Mesendoderm (in vitro differentiated cells): ENCODE results near the gene CCSAP.

Experiments used
- DNase-seq: peaks from one replicate; pipeline ENCODE4 v3.0.0; 2013
- H2AK5ac ChIP-seq: 2 replicates; pipeline ENCODE4 v1.6.1; 2013; ENCODE audit warnings: low read length, inconsistent platforms
- H2BK120ac ChIP-seq: 2 replicates; pipeline ENCODE4 v1.6.1; 2013; ENCODE audit warnings: low read depth, mild to moderate bottlenecking, low read length, moderate library complexity, mixed read lengths
- H2BK15ac ChIP-seq: replicated peaks from 2 replicates; pipeline ENCODE4 v1.6.1; 2013; ENCODE audit warnings: low read depth, mild to moderate bottlenecking, moderate library complexity
- H2BK5ac ChIP-seq: 2 replicates; pipeline ENCODE4 v1.6.1; 2013; ENCODE audit warnings: low read length, inconsistent platforms
- H3K18ac ChIP-seq: 2 replicates; pipeline ENCODE4 v1.6.1; 2013; ENCODE audit warnings: mild to moderate bottlenecking, low read length, mixed read lengths
- H3K23ac ChIP-seq: one replicate; pipeline ENCODE4 v1.6.1; 2013; ENCODE audit warnings: low read length
- H3K27ac ChIP-seq: 2 replicates; pipeline ENCODE4 v1.5.1; 2013; ENCODE audit warnings: low read depth, mild to moderate bottlenecking, inconsistent platforms, low read length, moderate library complexity
- H3K27me3 ChIP-seq: 2 replicates; pipeline ENCODE4 v1.6.1; 2013; ENCODE audit warnings: low read length, control low read depth, mild to moderate bottlenecking, inconsistent platforms; ENCODE audit not compliant: insufficient read depth, poor library complexity
- H3K36me3 ChIP-seq: 2 replicates; pipeline ENCODE4 v1.6.1; 2013; ENCODE audit warnings: low read length, inconsistent platforms; ENCODE audit not compliant: control insufficient read depth, insufficient read depth
- H3K4ac ChIP-seq: one replicate; pipeline ENCODE4 v1.6.1; 2013; ENCODE audit warnings: low read depth, mild to moderate bottlenecking, low read length, moderate library complexity
- H3K4me1 ChIP-seq: 2 replicates; pipeline ENCODE4 v1.6.1; 2013; ENCODE audit warnings: low read depth, low read length, inconsistent platforms; ENCODE audit not compliant: control insufficient read depth
- H3K4me2 ChIP-seq: 2 replicates; pipeline ENCODE4 v1.6.1; 2013; ENCODE audit warnings: low read length
- H3K4me3 ChIP-seq: 2 replicates; pipeline ENCODE4 v1.5.1; 2013; ENCODE audit warnings: mild to moderate bottlenecking, low read length
- H3K56ac ChIP-seq: one replicate; pipeline ENCODE4 v1.6.1; 2013; ENCODE audit warnings: low read length
- H3K79me1 ChIP-seq: 2 replicates; pipeline ENCODE4 v1.6.1; 2013; ENCODE audit warnings: low read length, inconsistent platforms
- H3K79me2 ChIP-seq: 2 replicates; pipeline ENCODE4 v1.6.1; 2013; ENCODE audit warnings: mild to moderate bottlenecking, low read length; ENCODE audit not compliant: control insufficient read depth, insufficient read depth
- H3K9ac ChIP-seq: 2 replicates; pipeline ENCODE4 v1.6.1; 2013; ENCODE audit warnings: low read length, inconsistent platforms
- H4K5ac ChIP-seq: one replicate; pipeline ENCODE4 v1.6.1; 2013; ENCODE audit warnings: low read length
- H4K8ac ChIP-seq: one replicate; pipeline ENCODE4 v1.6.1; 2013; ENCODE audit warnings: low read depth, mild to moderate bottlenecking, control low read depth, low read length, moderate library complexity
- WGBS: extraction: QIAGEN DNeasy Blood & Tissue Kit; methylation state at CpG from one replicate; pipeline ENCODE4 v1.1.7; 2013; ENCODE audit warnings: low lambda C conversion rate, missing lambda C conversion rate; ENCODE audit not compliant: insufficient coverage; ENCODE audit errors: extremely low coverage; 5-methylcytosine and 5-hydroxymethylcytosine counted together

CCSAP gene

GRCh38 chr1:229372251-229372650, 29.4 kb upstream of the CCSAP start:
- DNase-seq: no peak
- no peak overlapping the region for H3K18ac ChIP-seq
- no peak overlapping the region for H3K56ac ChIP-seq
- no peak overlapping the region for H2BK120ac ChIP-seq
- H3K23ac ChIP-seq: no peak overlapping the region
- H2BK15ac ChIP-seq: no peak overlapping the region
- no peak overlapping the region for H3K4me2 ChIP-seq
- no peaks in the 10 kb centered on the region for H3K79me1 ChIP-seq
- no peak overlapping the region for H3K9ac ChIP-seq
- H3K36me3 ChIP-seq: no peaks in the 10 kb centered on the region
- H3K4ac ChIP-seq: no peak overlapping the region
- H3K79me2 ChIP-seq: no peaks in the 10 kb centered on the region
- H3K27ac ChIP-seq: no peak overlapping the region
- H4K5ac ChIP-seq: no peak overlapping the region
- no peak overlapping the region for H2BK5ac ChIP-seq
- no peaks in the 10 kb centered on the region for H3K27me3 ChIP-seq
- H2AK5ac ChIP-seq: no peak overlapping the region
- no peak overlapping the region for H3K4me3 ChIP-seq
- no peaks in the 10 kb centered on the region for H3K4me1 ChIP-seq
- H4K8ac ChIP-seq: no peak overlapping the region

GRCh38 chr1:229371624-229372023, 28.8 kb upstream of the CCSAP start:
- H3K23ac ChIP-seq: no peak overlapping the region
- no peak overlapping the region for H4K8ac ChIP-seq
- H3K79me1 ChIP-seq: no peaks in the 10 kb centered on the region
- H3K27ac ChIP-seq: no peak overlapping the region
- H3K4me3 ChIP-seq: no peak overlapping the region
- H3K18ac ChIP-seq: no peak overlapping the region
- no peak overlapping the region for H2BK5ac ChIP-seq
- no peaks in the 10 kb centered on the region for H3K4me1 ChIP-seq
- H3K4ac ChIP-seq: no peak overlapping the region
- no peak overlapping the region for H4K5ac ChIP-seq
- H3K9ac ChIP-seq: no peak overlapping the region
- H2BK120ac ChIP-seq: no peak overlapping the region
- no peak overlapping the region for H2BK15ac ChIP-seq
- DNase-seq: no peak
- no peak overlapping the region for H2AK5ac ChIP-seq
- no peaks in the 10 kb centered on the region for H3K36me3 ChIP-seq
- H3K79me2 ChIP-seq: no peaks in the 10 kb centered on the region
- H3K56ac ChIP-seq: no peak overlapping the region
- no CpG with 5 or more reads among the region's 6 CpGs for WGBS
- H3K4me2 ChIP-seq: no peak overlapping the region
- no peaks in the 10 kb centered on the region for H3K27me3 ChIP-seq

GRCh38 chr1:229370601-229371021, 27.8 kb upstream of the CCSAP start:
- Histone ChIP-seq H3K4me2 (no peak overlapping the region), H2BK5ac (no peak overlapping the region), H3K18ac (no peak overlapping the region), H2AK5ac (no peak overlapping the region), H3K36me3 (no peaks in the 10 kb centered on the region), H3K4me1 (no peaks in the 10 kb centered on the region), H3K4me3 (no peak overlapping the region), H3K4ac (no peak overlapping the region), H3K23ac (no peak overlapping the region), H3K79me1 (no peaks in the 10 kb centered on the region), H4K8ac (no peak overlapping the region), H2BK120ac (no peak overlapping the region), H2BK15ac (no peak overlapping the region), H3K56ac (no peak overlapping the region), H4K5ac (no peak overlapping the region), H3K27ac (no peak overlapping the region), H3K9ac (no peak overlapping the region), H3K27me3 (no peaks in the 10 kb centered on the region), H3K79me2 (no peaks in the 10 kb centered on the region)
- no CpG with 5 or more reads among the region's 7 CpGs for WGBS
- DNase-seq: no peak

GRCh38 chr1:229368347-229368746, 25.5 kb upstream of the CCSAP start:
- H3K27ac ChIP-seq: no peak overlapping the region
- H3K18ac ChIP-seq: no peak overlapping the region
- no peak overlapping the region for H3K23ac ChIP-seq
- H3K79me2 ChIP-seq: no peaks in the 10 kb centered on the region
- H3K27me3 ChIP-seq: no peaks in the 10 kb centered on the region
- no peak overlapping the region for H3K4ac ChIP-seq
- H3K79me1 ChIP-seq: no peaks in the 10 kb centered on the region
- H3K56ac ChIP-seq: no peak overlapping the region
- no peak overlapping the region for H3K9ac ChIP-seq
- no peak overlapping the region for H3K4me2 ChIP-seq
- H2AK5ac ChIP-seq: no peak overlapping the region
- H3K4me1 ChIP-seq: no peaks in the 10 kb centered on the region
- no peak overlapping the region for H4K5ac ChIP-seq
- no peaks in the 10 kb centered on the region for H3K36me3 ChIP-seq
- H2BK5ac ChIP-seq: no peak overlapping the region
- no peak overlapping the region for H3K4me3 ChIP-seq
- WGBS: no CpG with 5 or more reads among the region's 2 CpGs
- no peak for DNase-seq
- H2BK15ac ChIP-seq: no peak overlapping the region
- no peak overlapping the region for H2BK120ac ChIP-seq
- H4K8ac ChIP-seq: no peak overlapping the region

GRCh38 chr1:229365569-229365968, 22.7 kb upstream of the CCSAP start:
- Histone ChIP-seq H3K4me1 (no peaks in the 10 kb centered on the region), H3K9ac (no peak overlapping the region), H3K79me2 (no peaks in the 10 kb centered on the region), H3K27me3 (no peaks in the 10 kb centered on the region), H3K79me1 (no peaks in the 10 kb centered on the region), H2BK120ac (no peak overlapping the region), H3K56ac (no peak overlapping the region), H2BK5ac (no peak overlapping the region), H2AK5ac (no peak overlapping the region), H3K18ac (no peak overlapping the region), H3K4me2 (no peak overlapping the region), H3K36me3 (no peaks in the 10 kb centered on the region), H4K8ac (no peak overlapping the region), H3K4ac (no peak overlapping the region), H3K23ac (no peak overlapping the region), H3K4me3 (no peak overlapping the region), H4K5ac (no peak overlapping the region), H3K27ac (no peak overlapping the region), H2BK15ac (no peak overlapping the region)
- no CpG with 5 or more reads among the region's 2 CpGs for WGBS
- no peak for DNase-seq

- DNase-seq: no peak
- H3K4me1 ChIP-seq: no peaks in the 10 kb centered on the region
- no CpG with 5 or more reads among the region's 12 CpGs for WGBS
These were observed 21.6 kb upstream of the CCSAP start for GRCh38 chr1:229364207-229365065.

More at GRCh38 chr1:229364207-229365065, 21.6 kb upstream of the CCSAP start:
- no peak overlapping the region for H4K8ac ChIP-seq
- H3K4me3 ChIP-seq: no peak overlapping the region
- H3K9ac ChIP-seq: no peak overlapping the region
- no peak overlapping the region for H2BK120ac ChIP-seq
- H3K36me3 ChIP-seq: no peaks in the 10 kb centered on the region
- H2BK5ac ChIP-seq: no peak overlapping the region
- H3K27ac ChIP-seq: no peak overlapping the region
- no peak overlapping the region for H4K5ac ChIP-seq
- no peak overlapping the region for H2AK5ac ChIP-seq
- H3K4me2 ChIP-seq: no peak overlapping the region
- no peak overlapping the region for H3K56ac ChIP-seq
- H2BK15ac ChIP-seq: no peak overlapping the region
- H3K18ac ChIP-seq: no peak overlapping the region
- H3K79me2 ChIP-seq: no peaks in the 10 kb centered on the region
- H3K27me3 ChIP-seq: no peaks in the 10 kb centered on the region
- H3K79me1 ChIP-seq: no peaks in the 10 kb centered on the region
- H3K23ac ChIP-seq: no peak overlapping the region
- no peak overlapping the region for H3K4ac ChIP-seq
